ENCODE measurements around the gene RUNX1. TPM values are rescaled to one million over a fixed set of nuclear protein-coding genes. Genes with fewer than 3 reads are reported as not detected.
"Not testable (repeated sequence)": the region's sequence is repeated elsewhere in the genome, so short reads cannot be mapped to it uniquely, and the experiment has no call there.

Gene RUNX1
- total RNA-seq, 6 experiments from 2014 or later = 2.9 to 18.3 (median 4.3) TPM

- intact Hi-C loops (cut with DNase I) = no loop called here
- Histone ChIP-seq H3K36me3 (no peaks in the 10 kb centered on the region), H3K4me1 (peaks cover 0 to 6% (median 0%) of the 10 kb centered on the region in 4 donors), H3K9me3 (no peaks in the 10 kb centered on the region), H3K4me3 (no peak overlapping the region), H3K27ac (no peak overlapping the region), H3K27me3 (no peaks in the 10 kb centered on the region)
- no peak for DNase-seq
- 53% methylated on average over 8 of the region's 8 CpGs for WGBS (ENCODE audit: insufficient coverage, low coverage, low lambda C conversion rate, missing lambda C conversion rate)
- TF ChIP-seq CTCF (IDR thresholded peaks at IDR 0.05) (no peak), POLR2A (IDR thresholded peaks at IDR 0.05) (no peak)
- no peak for ATAC-seq
These were observed 79.5 kb downstream of the RUNX1 start for GRCh38 chr21:34969423-34970166.

DNA sequence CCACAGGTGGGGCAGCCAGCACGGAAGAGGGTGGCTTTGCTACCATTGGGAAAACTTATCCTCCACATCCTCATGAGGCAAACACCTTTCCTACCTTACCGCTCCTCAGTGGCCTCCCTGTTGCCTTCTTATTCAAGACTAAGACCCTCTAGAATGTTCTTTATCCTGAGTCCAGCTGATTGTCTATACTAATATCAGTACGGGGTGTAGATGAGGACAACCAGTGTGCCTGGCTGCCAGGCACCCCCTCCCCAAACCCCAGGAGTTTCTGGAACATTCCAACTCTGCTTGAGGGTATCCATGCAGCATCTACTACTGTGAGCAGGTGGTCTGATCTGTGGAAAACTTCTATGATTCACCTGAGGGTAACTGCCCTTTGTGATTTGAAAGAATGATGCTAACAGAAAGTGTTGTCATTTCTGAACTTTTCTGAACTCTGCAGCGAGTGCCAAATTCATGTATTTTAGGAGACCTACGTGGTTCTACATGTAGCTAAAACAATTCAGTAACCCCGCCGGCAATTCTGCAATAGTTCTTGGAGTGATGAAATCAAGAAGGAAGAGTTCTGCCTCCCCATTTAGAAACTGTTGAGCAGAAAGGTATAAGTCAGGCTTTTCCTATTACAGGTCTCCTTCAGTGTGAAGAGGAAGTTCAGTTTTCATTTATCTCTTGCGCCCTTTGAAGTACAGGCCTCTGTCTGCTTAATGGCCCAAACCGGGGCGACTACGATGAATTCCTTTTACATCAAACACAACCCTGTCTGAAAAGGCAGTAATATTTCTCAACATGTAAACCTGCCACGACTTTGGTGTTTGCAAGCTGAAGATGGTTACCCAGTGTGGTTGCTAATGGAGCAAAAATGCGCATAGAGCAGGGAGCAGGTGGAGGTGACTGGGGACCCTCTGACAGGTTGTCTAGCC, 80.4 kb downstream of the RUNX1 start:
- no peaks in the 10 kb centered on the region for H3K27me3 ChIP-seq
- H3K9me3 ChIP-seq = no peaks in the 10 kb centered on the region
- intact Hi-C loops (cut with DNase I) = no loop called here
- DNase-seq (no peak), ATAC-seq (no peak)
- no peaks in the 10 kb centered on the region for H3K36me3 ChIP-seq
- no peak overlapping the region for H3K4me3 ChIP-seq
- TF ChIP-seq CTCF (IDR thresholded peaks at IDR 0.05) = no peak
- TF ChIP-seq POLR2A (IDR thresholded peaks at IDR 0.05) = no peak
- WGBS (ENCODE audit: insufficient coverage, low coverage, low lambda C conversion rate, missing lambda C conversion rate) = 64% methylated on average over 11 of the region's 13 CpGs
- H3K27ac ChIP-seq = no peak overlapping the region
- H3K4me1 ChIP-seq = no peaks in the 10 kb centered on the region

GRCh38 chr21:34967509-34968289, 81.4 kb downstream of the RUNX1 start:
- intact Hi-C loops (cut with DNase I) = no loop called here
- Histone ChIP-seq H3K9me3 (no peaks in the 10 kb centered on the region), H3K4me3 (no peak overlapping the region), H3K27ac (no peak overlapping the region), H3K36me3 (no peaks in the 10 kb centered on the region), H3K27me3 (no peaks in the 10 kb centered on the region), H3K4me1 (no peaks in the 10 kb centered on the region)
- WGBS (ENCODE audit: insufficient coverage, low coverage, low lambda C conversion rate, missing lambda C conversion rate) = 58% methylated on average over 8 of the region's 10 CpGs
- ATAC-seq (peak in 1 of 4 donors; percentile 32), DNase-seq (no peak)
- no peak for TF ChIP-seq CTCF (IDR thresholded peaks at IDR 0.05)
- TF ChIP-seq POLR2A (IDR thresholded peaks at IDR 0.05) = no peak

DNA sequence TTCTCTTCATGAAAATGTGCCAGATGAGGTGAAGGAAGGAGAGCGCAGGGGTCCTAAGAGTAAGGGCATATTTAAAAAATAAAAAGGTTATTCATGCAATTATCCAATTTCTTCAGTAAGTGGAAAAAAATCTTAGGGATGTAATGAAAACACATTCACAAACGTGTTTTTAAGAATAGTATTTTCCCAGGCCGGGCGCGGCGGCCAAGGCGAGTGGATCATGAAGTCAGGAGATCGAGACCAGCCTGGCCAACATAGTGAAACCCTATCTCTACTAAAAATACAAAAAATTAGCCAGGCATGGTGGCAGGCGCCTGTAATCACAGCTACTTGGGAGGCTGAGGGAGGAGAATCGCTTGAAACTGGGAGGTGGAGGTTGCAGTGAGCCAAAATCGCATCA, 82.2 kb downstream of the RUNX1 start:
- H3K36me3 ChIP-seq; DNase-seq; H3K4me1 ChIP-seq; H3K27me3 ChIP-seq; intact Hi-C loops (cut with DNase I); H3K27ac ChIP-seq; H3K9me3 ChIP-seq; ATAC-seq; H3K4me3 ChIP-seq: not testable (repeated sequence)
- 83% methylated on average over 10 of the region's 11 CpGs for WGBS (ENCODE audit: insufficient coverage, low coverage, low lambda C conversion rate, missing lambda C conversion rate)

Data from right lobe of liver (tissue), 6 donors.